GM12875 (cell line): ENCODE measurements around the gene TRMT61A.
A peak's percentile ranks its signal among the peaks of the same experiment; 100 is the strongest.

Source experiments
- H3K4me3 ChIP-seq: one replicate; pipeline ENCODE4 v1.5.1; 2011; ENCODE audit warnings: low read depth, low read length, control low read depth
- TF ChIP-seq, protein P1 (sequence below): IDR thresholded peaks from 2 replicates; pipeline ENCODE4 v1.5.1; 2011; ENCODE audit warnings: low read depth, mild to moderate bottlenecking, control low read depth, inconsistent platforms, low read length, moderate library complexity, borderline replicate concordance; ENCODE audit not compliant: insufficient read depth

TRMT61A gene

DNA sequence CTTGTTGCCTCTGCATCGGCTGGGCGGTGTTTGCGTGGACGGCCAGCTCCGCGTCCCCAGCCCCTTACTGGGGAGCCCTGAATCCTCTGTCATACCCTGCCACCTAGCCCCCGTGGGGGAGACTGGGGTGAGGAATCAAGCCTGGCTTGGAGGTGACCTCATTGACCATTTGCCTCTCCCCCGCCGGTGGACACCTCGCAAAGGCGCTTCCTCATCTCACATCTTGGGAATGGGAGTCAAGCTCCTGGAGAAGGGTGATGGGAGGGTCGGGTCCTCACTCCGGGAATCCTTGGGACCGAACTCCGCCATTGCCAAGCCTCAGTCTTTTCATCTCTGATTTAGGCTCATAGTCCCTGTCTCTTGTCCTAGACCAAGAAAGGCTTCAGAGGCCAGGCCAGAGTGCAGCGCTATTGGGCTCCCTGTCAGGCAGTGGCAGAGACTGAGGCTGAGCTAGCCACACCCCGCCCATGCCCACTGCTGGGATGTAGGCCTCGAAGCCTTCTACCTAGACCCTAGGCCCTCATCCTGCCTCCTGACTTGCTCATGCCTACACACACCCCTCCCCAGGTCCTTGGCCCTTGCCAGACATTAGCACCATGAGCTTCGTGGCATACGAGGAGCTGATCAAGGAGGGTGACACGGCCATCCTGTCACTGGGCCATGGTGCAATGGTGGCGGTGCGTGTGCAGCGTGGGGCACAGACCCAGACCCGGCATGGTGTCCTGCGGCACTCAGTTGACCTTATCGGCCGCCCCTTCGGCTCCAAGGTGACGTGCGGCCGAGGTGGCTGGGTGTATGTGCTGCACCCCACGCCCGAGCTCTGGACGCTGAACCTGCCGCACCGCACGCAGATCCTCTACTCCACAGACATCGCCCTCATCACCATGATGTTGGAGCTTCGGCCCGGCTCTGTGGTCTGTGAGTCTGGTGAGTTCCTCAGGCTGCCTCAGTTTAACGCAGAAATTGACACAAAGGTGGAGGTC is 678 bp downstream of the TRMT61A start:
- peak overlapping the region; percentile 86 for H3K4me3 ChIP-seq
- TF ChIP-seq, protein P1, sequence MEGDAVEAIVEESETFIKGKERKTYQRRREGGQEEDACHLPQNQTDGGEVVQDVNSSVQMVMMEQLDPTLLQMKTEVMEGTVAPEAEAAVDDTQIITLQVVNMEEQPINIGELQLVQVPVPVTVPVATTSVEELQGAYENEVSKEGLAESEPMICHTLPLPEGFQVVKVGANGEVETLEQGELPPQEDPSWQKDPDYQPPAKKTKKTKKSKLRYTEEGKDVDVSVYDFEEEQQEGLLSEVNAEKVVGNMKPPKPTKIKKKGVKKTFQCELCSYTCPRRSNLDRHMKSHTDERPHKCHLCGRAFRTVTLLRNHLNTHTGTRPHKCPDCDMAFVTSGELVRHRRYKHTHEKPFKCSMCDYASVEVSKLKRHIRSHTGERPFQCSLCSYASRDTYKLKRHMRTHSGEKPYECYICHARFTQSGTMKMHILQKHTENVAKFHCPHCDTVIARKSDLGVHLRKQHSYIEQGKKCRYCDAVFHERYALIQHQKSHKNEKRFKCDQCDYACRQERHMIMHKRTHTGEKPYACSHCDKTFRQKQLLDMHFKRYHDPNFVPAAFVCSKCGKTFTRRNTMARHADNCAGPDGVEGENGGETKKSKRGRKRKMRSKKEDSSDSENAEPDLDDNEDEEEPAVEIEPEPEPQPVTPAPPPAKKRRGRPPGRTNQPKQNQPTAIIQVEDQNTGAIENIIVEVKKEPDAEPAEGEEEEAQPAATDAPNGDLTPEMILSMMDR = no peak

DNA sequence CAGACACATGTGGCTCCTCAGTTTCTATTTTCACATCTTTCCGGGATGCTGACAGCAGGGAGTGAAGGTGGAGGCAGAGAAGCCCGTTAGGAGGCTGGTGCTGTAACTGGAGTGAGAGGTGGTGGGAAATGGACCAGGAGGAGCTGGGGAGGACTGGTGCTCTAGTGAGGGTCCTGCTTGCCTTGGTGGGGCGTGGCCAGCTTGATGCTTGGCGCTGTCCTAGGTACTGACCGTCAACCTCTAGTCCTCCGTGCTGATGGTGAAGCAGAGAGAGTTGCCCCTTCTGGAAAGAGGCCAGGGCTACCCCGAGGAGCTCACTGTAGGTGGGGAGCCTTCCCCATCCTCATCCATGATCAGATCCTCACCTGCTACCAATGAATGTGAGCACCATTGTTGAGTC is 1.4 kb downstream of the TRMT61A start:
- H3K4me3 ChIP-seq = peak overlapping the region; percentile 86

GRCh38 chr14:103530831-103531230 is 1.8 kb downstream of the TRMT61A start:
- TF ChIP-seq, protein P1 = no peak
- no peak overlapping the region for H3K4me3 ChIP-seq

More for the DNA sequence above, 1.4 kb downstream of the TRMT61A start:
- TF ChIP-seq, protein P1 = no peak

GRCh38 chr14:103531421-103532215 is 2.6 kb downstream of the TRMT61A start:
- no peak overlapping the region for H3K4me3 ChIP-seq

DNA sequence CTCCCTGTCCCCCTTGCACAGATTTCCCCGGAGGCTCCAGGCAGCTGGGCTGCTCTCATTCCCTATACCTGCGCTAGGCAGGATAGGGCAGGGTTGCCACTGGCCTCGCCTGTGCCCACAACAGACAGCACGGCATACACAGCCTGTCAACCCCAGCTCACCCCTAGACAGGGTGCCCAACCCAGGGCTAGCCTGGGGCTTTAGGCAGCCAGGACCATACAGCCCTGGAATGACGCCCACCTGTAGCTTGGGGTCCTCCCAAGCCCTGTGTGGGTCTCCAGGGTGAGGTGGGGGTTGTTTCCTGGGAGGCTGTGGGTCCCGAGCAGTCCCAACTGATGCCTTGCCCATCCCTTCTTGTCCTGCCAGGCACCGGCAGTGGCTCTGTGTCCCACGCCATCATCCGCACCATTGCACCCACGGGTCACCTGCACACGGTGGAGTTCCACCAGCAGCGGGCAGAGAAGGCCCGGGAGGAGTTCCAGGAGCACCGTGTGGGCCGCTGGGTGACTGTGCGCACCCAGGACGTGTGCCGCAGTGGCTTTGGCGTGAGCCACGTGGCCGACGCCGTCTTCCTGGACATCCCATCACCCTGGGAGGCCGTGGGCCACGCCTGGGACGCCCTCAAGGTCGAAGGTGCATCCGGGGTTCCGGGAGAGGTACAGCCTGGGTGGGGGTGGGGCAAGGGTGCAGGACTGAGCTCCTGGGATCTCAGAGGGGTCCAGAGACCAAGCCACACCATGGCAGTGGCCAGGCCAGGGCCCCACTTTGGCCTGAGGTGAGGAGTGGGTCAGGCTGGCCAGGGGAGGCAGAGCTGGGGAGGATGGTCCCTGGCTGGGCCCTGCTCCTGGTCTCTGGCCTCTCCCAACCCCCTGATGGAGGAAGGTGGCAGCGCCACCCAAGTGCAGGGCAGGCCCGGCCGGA is 3.5 kb downstream of the TRMT61A start:
- H3K4me3 ChIP-seq = no peak overlapping the region
- TF ChIP-seq, protein P1 = no peak

More at GRCh38 chr14:103531421-103532215, 2.6 kb downstream of the TRMT61A start:
- TF ChIP-seq, protein P1 = no peak
